SK-N-SH (cell line): ENCODE measurements around the gene PLA2G2D. TPM values are rescaled to one million over a fixed set of nuclear protein-coding genes. Genes with fewer than 3 reads are reported as not detected.

Experiments used
- CTCF ChIA-PET: fragments of 300-600, 350-600 bp; formaldehyde crosslinking; extraction: SDS; loops from one replicate; lab custom pipeline; 2021; lab: Yijun Ruan, JAX
- POLR2A ChIA-PET: fragments of 350-600 bp; sonication (Branson Sonifier 250); formaldehyde crosslinking; extraction: SDS; loops from one replicate; lab custom pipeline; 2020; ENCODE audit warnings: antibody characterized with exemption, inconsistent platforms; lab: Yijun Ruan, JAX
- DNase-seq: peaks from one replicate; pipeline ENCODE4 v3.0.0; 2012
- H2AFZ ChIP-seq: fragments of 200-600 bp; sonication (generic); 2 replicates; pipeline ENCODE4 v1.8.1; 2016; ENCODE audit warnings: antibody characterized with exemption, mild to moderate bottlenecking, low read depth
- H3F3A ChIP-seq: fragments of 200-600 bp; sonication (generic); replicated peaks from 2 replicates; pipeline ENCODE3; 2016; ENCODE audit warnings: antibody characterized with exemption, mild to moderate bottlenecking; ENCODE audit not compliant: insufficient read depth
- H3K27ac ChIP-seq, 2 experiments: fragments of 200-500 bp in 1 of 2; fragments of 200-600 bp in 1 of 2; sonication (Bioruptor generic) in 1 of 2; sonication (generic), shearing (Covaris generic) in 1 of 2; 2 replicates each; pipeline versions ENCODE4 v1.5.1 to v1.6.1; 2014 to 2016; ENCODE audit warnings: low read depth in 2 of 2, inconsistent platforms in 1 of 2, low read length in 1 of 2, mild to moderate bottlenecking in 1 of 2, mixed read lengths in 1 of 2
- H3K27me3 ChIP-seq: fragments of 200-600 bp; sonication (generic), shearing (Covaris generic); 2 replicates; pipeline ENCODE4 v1.6.1; 2016; ENCODE audit warnings: mixed run types; ENCODE audit not compliant: insufficient read depth
- H3K36me3 ChIP-seq, 2 experiments: fragments of 200-500 bp in 1 of 2; fragments of 200-600 bp in 1 of 2; sonication (Bioruptor generic) in 1 of 2; sonication (generic) in 1 of 2; replicated peaks in 1 of 2; 2 replicates each; pipeline versions ENCODE3 to v1.5.1; 2014 to 2016; ENCODE audit warnings: low read length in 1 of 2, mild to moderate bottlenecking in 1 of 2; ENCODE audit not compliant: insufficient read depth in 2 of 2, control insufficient read depth in 1 of 2
- H3K4me1 ChIP-seq, 2 experiments: fragments of 200-500 bp in 1 of 2; fragments of 200-600 bp in 1 of 2; sonication (Bioruptor generic) in 1 of 2; sonication (generic), shearing (Covaris generic) in 1 of 2; 2 replicates each; pipeline versions ENCODE4 v1.5.1 to v1.6.1; 2014 to 2016; ENCODE audit warnings: low read depth in 1 of 2, low read length in 1 of 2, mixed run types in 1 of 2; ENCODE audit not compliant: insufficient read depth in 2 of 2, control insufficient read depth in 1 of 2
- H3K4me2 ChIP-seq: fragments of 200-600 bp; sonication (generic), shearing (Covaris generic); 2 replicates; pipeline ENCODE4 v1.6.1; 2017; ENCODE audit warnings: mixed run types
- H3K4me3 ChIP-seq, 2 experiments: fragments of 200-500 bp in 1 of 2; fragments of 200-600 bp in 1 of 2; sonication (Bioruptor generic) in 1 of 2; sonication (generic), shearing (Covaris generic) in 1 of 2; 2 replicates each; pipeline versions ENCODE4 v1.5.1 to v1.8.1; 2014 to 2016; ENCODE audit warnings: low read depth in 2 of 2, inconsistent platforms in 1 of 2, low read length in 1 of 2, mild to moderate bottlenecking in 1 of 2, mixed read lengths in 1 of 2, moderate library complexity in 1 of 2
- H3K79me2 ChIP-seq: fragments of 200-600 bp; sonication (generic); 2 replicates; pipeline ENCODE4 v1.8.1; 2017; ENCODE audit warnings: mild to moderate bottlenecking; ENCODE audit not compliant: insufficient read depth
- H3K9ac ChIP-seq: fragments of 200-600 bp; sonication (generic); 2 replicates; pipeline ENCODE4 v1.6.1; 2017; ENCODE audit warnings: mixed run types
- H3K9me2 ChIP-seq: fragments of 200-600 bp; sonication (generic); 2 replicates; pipeline ENCODE4 v1.6.1; 2017; ENCODE audit warnings: mixed run types
- H3K9me3 ChIP-seq: fragments of 200-600 bp; sonication (generic); 2 replicates; pipeline ENCODE4 v1.6.1; 2017; ENCODE audit warnings: mixed run types, mild to moderate bottlenecking, moderate library complexity
- H4K20me1 ChIP-seq: fragments of 200-600 bp; sonication (generic); 2 replicates; pipeline ENCODE4 v1.6.1; 2017; ENCODE audit warnings: mild to moderate bottlenecking, mixed run types; ENCODE audit not compliant: insufficient read depth
- CHD2 ChIP-seq: fragments of 150-350 bp; IDR thresholded peaks from 2 replicates; pipeline ENCODE4 v1.6.1; 2018; ENCODE audit warnings: low read length; ENCODE audit not compliant: partially characterized antibody
- ELF1 ChIP-seq: IDR thresholded peaks from 2 replicates; pipeline ENCODE4 v1.4.0; 2012
- GATA2 ChIP-seq: sonication (generic); formaldehyde crosslinking; IDR thresholded peaks from 2 replicates; pipeline ENCODE4 v1.5.0; 2020; ENCODE audit warnings: mild to moderate bottlenecking, missing genetic modification reagents
- JUND ChIP-seq: IDR thresholded peaks from 2 replicates; pipeline ENCODE4 v1.4.0; 2012
- RCOR1 ChIP-seq: fragments of 150-350 bp; IDR thresholded peaks from 2 replicates; pipeline ENCODE4 v1.6.1; 2017; ENCODE audit warnings: antibody characterized with exemption, low read length
- RFX5 ChIP-seq: IDR thresholded peaks from 2 replicates; pipeline ENCODE4 v1.6.1; 2012; ENCODE audit warnings: mild to moderate bottlenecking, improper control_type of control experiment, low read length
- RXRA ChIP-seq: IDR thresholded peaks from 2 replicates; pipeline ENCODE4 v1.4.0; 2012; ENCODE audit warnings: low read depth, mild to moderate bottlenecking, borderline replicate concordance
- TCF12 ChIP-seq: IDR thresholded peaks from 2 replicates; pipeline ENCODE4 v1.4.0; 2012
- USF1 ChIP-seq: IDR thresholded peaks from 2 replicates; pipeline ENCODE4 v1.4.0; 2012; ENCODE audit warnings: low read depth, borderline replicate concordance
- USF2 ChIP-seq: fragments of 150-350 bp; IDR thresholded peaks from 2 replicates; pipeline ENCODE4 v1.6.1; 2017; ENCODE audit warnings: antibody characterized with exemption, low read length, low read depth, borderline replicate concordance
- ZBTB33 ChIP-seq: IDR thresholded peaks from 2 replicates; pipeline ENCODE4 v1.4.0; 2012; ENCODE audit warnings: low read depth, borderline replicate concordance
- WGBS: methylation state at CpG from one replicate; pipeline ENCODE4 v1.1.6; 2017; ENCODE audit warnings: low lambda C conversion rate; 5-methylcytosine and 5-hydroxymethylcytosine counted together
- polyA plus RNA-seq, 3 experiments: library from polyadenylated mRNA; depleted of rRNA; stranded (reverse); fragments of >200 nt; gene quantifications; 2 replicates each; pipeline ENCODE4 v1.2.3, GENCODE V29; 2012

PLA2G2D gene
- polyA plus RNA-seq, 1 of the 3 experiments (the other 2 are of a cell fraction): not detected

GRCh38 chr1:20093303-20093702, 26.0 kb downstream of the PLA2G2D start:
- Histone ChIP-seq H3K9ac (no peak overlapping the region), H3F3A (no peaks in the 10 kb centered on the region), H3K4me3 (no peak overlapping the region), H3K4me2 (no peak overlapping the region), H3K36me3 (no peaks in the 10 kb centered on the region), H3K79me2 (no peaks in the 10 kb centered on the region), H3K9me2 (no peaks in the 10 kb centered on the region), H3K27ac (no peak overlapping the region), H4K20me1 (no peaks in the 10 kb centered on the region), H3K9me3 (no peaks in the 10 kb centered on the region), H3K4me1 (no peaks in the 10 kb centered on the region), H3K27me3 (peaks cover 27% of the 10 kb centered on the region; the same call in 1 of the 2 replicates), H2AFZ (no peak overlapping the region)
- TF ChIP-seq RFX5 (no peak), JUND (no peak), USF1 (no peak), TCF12 (no peak), RXRA (no peak), ELF1 (no peak), RCOR1 (no peak)
- CTCF ChIA-PET: interaction anchor here (0.8 to 1.2 kb wide), 2 partner anchors 8 to 401 kb away, joined by 3 read pairs; no protein-coding TSS in a partner anchor
- 12% methylated on average over 5 of the region's 5 CpGs for WGBS
- DNase-seq: no peak
- POLR2A ChIA-PET: no interaction called here

- Histone ChIP-seq H3K9me3 (no peaks in the 10 kb centered on the region), H3K27me3 (peaks cover 20% of the 10 kb centered on the region; the same call in 1 of the 2 replicates), H3K4me3 (no peak overlapping the region), H4K20me1 (no peaks in the 10 kb centered on the region), H3K79me2 (no peaks in the 10 kb centered on the region), H2AFZ (no peak overlapping the region), H3F3A (no peaks in the 10 kb centered on the region), H3K4me2 (no peak overlapping the region), H3K27ac (no peak overlapping the region), H3K36me3 (no peaks in the 10 kb centered on the region), H3K9ac (no peak overlapping the region), H3K9me2 (no peaks in the 10 kb centered on the region), H3K4me1 (no peaks in the 10 kb centered on the region)
- TF ChIP-seq USF2: no peak
- TF ChIP-seq ZBTB33: no peak
- TF ChIP-seq CHD2: no peak
- TF ChIP-seq GATA2 (CRISPR knock-in tag): no peak
- CTCF ChIA-PET: interaction anchor here (1.3 to 2.0 kb wide), 3 partner anchors 11 to 116 kb away, joined by 3 to 5 read pairs (median 5); no protein-coding TSS in a partner anchor
- POLR2A ChIA-PET: no interaction called here
- 14% methylated on average over 5 of the region's 6 CpGs for WGBS
- DNase-seq: no peak
These were observed 28.7 kb downstream of the PLA2G2D start for GRCh38 chr1:20090641-20091040.
